ENCODE results near the gene TAF11L5. TPM values are rescaled to one million over a fixed set of nuclear protein-coding genes. Genes with fewer than 3 reads are reported as not detected.
"Not testable (repeated sequence)": the region's sequence is repeated elsewhere in the genome, so short reads cannot be mapped to it uniquely, and the experiment has no call there.

The TAF11L5 gene
- total RNA-seq (not detected), polyA plus RNA-seq (not detected)
- long read RNA-seq, donor 1: 0 reads
- long read RNA-seq, donor 2: 0 reads
- long read RNA-seq, donor 3: 0 reads
- long read RNA-seq, donor 4: 0 reads

DNA sequence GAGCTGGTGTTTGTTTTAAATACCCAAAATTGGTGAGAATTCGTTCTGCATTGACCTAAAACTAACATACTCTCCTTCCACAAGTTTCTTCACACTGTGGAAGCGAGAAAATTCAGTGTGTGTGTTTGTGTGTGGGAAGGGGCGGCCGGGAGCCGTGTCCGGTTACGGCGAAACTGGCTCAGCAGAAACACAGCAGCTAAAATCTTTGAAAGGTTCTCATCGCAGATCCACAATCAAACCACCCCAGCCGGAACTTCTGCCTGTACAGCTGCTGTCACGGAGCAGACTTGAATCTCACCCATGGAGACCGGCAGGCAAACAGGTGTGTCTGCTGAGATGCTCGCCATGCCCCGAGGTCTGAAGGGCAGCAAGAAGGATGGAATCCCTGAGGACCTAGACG is at the start of gene TAF11L5:
Gene TAF11L5 (plus strand): TSS at position 301 of the 400 bp plus-strand sequence.
- DNase-seq; H3K27me3 ChIP-seq (ENCODE audit: control insufficient read depth, insufficient read depth); ATAC-seq; H3K9me3 ChIP-seq (ENCODE audit: control insufficient read depth, low read length); H3K4me3 ChIP-seq (ENCODE audit: low read length); H3K27ac ChIP-seq (ENCODE audit: low read length); H3K4me1 ChIP-seq (ENCODE audit: control insufficient read depth, insufficient read depth, low read length); intact Hi-C loops (cut with DNase I): not testable (repeated sequence)
- no CpG with 5 or more reads among the region's 15 CpGs for WGBS

DNA sequence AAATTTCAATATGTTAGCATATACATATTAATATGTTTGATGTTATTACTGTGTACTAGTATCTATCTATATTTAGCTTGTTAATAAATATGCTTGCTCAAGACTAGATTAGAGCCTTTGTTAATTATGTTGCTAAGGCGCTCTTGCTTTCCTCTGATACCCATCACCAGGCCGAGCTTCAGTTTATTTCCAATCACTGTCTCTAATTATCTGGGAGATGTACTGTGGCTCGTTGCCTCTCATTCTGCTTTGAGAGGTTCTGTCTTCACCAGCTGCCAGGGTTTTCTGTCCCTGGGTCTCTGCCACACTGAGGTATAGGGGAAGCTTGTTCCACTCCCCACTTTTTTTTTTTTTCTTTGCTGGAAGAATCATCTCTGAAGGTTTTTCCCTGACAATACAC is 48.0 kb upstream of the TAF11L5 start:
- H3K27me3 ChIP-seq (ENCODE audit: control insufficient read depth, insufficient read depth): no peaks in the 10 kb centered on the region
- WGBS: 64% methylated on average over 3 of the region's 3 CpGs
- no peak for DNase-seq
- no peak overlapping the region for H3K27ac ChIP-seq (ENCODE audit: low read length)
- H3K9me3 ChIP-seq (ENCODE audit: control insufficient read depth, low read length): peaks cover 1% of the 10 kb centered on the region
- no peaks in the 10 kb centered on the region for H3K4me1 ChIP-seq (ENCODE audit: control insufficient read depth, insufficient read depth, low read length)
- intact Hi-C loops (cut with DNase I): no loop called here
- ATAC-seq: no peak
- no peak overlapping the region for H3K4me3 ChIP-seq (ENCODE audit: low read length)

DNA sequence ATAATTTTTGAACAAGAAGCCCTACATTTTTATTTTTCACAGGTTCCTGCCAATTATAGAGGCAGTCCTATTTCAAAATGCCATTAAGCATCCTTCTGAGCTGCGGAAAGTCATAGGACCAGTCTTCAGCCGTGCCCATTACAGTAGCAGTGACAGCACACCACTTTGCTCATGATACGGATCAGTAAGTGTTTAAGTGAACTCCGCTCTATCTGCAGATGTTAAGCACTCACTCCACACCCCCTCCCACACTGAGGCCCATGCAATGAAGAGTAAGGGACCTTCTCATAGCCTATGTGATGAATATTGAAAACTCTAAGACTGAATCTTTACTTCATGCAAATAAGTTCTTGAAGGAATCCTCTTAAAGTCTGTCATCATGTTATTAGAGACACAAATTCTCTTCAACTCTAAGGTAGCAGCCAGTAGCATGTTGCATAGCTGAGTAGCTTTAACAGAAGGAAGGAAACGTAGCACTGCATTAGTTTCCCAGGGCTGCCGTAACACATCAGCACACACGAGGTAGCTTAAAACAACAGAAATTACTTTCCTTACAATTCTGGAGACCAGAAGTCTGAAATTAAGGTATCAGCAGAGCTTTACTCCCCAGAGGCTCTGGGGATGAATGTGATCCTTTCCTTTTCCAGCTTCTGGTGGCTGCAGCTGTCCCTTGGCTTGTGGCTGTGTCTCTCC is 47.3 kb upstream of the TAF11L5 start:
- no peak overlapping the region for H3K4me3 ChIP-seq (ENCODE audit: low read length)
- 53% methylated on average over 7 of the region's 7 CpGs for WGBS
- intact Hi-C loops (cut with DNase I): no loop called here
- ATAC-seq (no peak), DNase-seq (no peak)
- H3K27ac ChIP-seq (ENCODE audit: low read length): no peak overlapping the region
- peaks cover 1% of the 10 kb centered on the region for H3K9me3 ChIP-seq (ENCODE audit: control insufficient read depth, low read length)
- H3K4me1 ChIP-seq (ENCODE audit: control insufficient read depth, insufficient read depth, low read length): no peaks in the 10 kb centered on the region
- no peaks in the 10 kb centered on the region for H3K27me3 ChIP-seq (ENCODE audit: control insufficient read depth, insufficient read depth)

DNA sequence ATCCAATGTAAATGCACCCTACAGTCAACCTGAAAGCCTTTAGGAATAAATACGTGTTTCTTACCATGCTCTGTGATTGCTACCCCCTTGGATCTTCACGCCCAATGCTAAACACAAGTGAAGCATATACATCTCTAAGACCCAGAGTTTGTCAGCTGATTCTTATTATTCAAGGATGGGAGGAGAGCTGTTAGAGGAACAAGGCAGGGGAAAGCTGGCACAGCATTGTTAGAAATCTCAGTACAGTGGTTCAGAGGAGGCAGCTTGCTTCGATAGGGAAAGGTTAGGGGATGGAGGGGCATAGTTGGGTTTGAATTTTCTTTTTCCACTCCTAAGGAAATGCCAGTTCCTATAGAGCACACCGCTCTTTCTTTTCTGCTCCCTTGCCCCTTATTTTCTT is 43.7 kb upstream of the TAF11L5 start:
- DNase-seq: no peak
- Histone ChIP-seq H3K27me3 (ENCODE audit: control insufficient read depth, insufficient read depth) (no peaks in the 10 kb centered on the region), H3K9me3 (ENCODE audit: control insufficient read depth, low read length) (peaks cover 1% of the 10 kb centered on the region), H3K4me1 (ENCODE audit: control insufficient read depth, insufficient read depth, low read length) (no peaks in the 10 kb centered on the region), H3K27ac (ENCODE audit: low read length) (no peak overlapping the region), H3K4me3 (ENCODE audit: low read length) (no peak overlapping the region)
- WGBS: 64% methylated on average over 4 of the region's 4 CpGs
- ATAC-seq: no peak
- intact Hi-C loops (cut with DNase I): no loop called here

DNA sequence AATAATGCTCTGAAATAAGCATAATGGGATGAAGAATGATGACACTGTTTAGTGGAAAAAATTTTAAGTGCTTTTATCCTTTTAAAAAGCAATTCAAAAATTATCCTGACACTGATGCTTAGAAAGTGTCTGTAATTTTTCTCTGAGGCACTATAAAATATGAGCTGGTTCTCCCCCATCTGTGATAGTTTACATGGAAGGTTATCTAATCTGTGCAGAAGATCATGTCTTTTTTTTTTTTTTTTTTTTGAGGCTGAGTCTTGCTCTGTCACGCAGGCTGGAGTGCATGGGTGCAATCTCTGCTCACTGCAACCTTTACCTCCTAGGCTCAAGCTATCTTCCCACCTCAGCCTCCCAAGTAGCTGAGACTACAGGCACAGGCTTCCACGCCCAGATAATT is 42.2 kb upstream of the TAF11L5 start:
- H3K27me3 ChIP-seq (ENCODE audit: control insufficient read depth, insufficient read depth): no peaks in the 10 kb centered on the region
- DNase-seq (no peak), ATAC-seq (no peak)
- WGBS: 66% methylated on average over 2 of the region's 2 CpGs
- H3K4me1 ChIP-seq (ENCODE audit: control insufficient read depth, insufficient read depth, low read length): no peaks in the 10 kb centered on the region
- intact Hi-C loops (cut with DNase I): no loop called here
- H3K27ac ChIP-seq (ENCODE audit: low read length): no peak overlapping the region
- no peak overlapping the region for H3K4me3 ChIP-seq (ENCODE audit: low read length)
- peaks cover 1% of the 10 kb centered on the region for H3K9me3 ChIP-seq (ENCODE audit: control insufficient read depth, low read length)

DNA sequence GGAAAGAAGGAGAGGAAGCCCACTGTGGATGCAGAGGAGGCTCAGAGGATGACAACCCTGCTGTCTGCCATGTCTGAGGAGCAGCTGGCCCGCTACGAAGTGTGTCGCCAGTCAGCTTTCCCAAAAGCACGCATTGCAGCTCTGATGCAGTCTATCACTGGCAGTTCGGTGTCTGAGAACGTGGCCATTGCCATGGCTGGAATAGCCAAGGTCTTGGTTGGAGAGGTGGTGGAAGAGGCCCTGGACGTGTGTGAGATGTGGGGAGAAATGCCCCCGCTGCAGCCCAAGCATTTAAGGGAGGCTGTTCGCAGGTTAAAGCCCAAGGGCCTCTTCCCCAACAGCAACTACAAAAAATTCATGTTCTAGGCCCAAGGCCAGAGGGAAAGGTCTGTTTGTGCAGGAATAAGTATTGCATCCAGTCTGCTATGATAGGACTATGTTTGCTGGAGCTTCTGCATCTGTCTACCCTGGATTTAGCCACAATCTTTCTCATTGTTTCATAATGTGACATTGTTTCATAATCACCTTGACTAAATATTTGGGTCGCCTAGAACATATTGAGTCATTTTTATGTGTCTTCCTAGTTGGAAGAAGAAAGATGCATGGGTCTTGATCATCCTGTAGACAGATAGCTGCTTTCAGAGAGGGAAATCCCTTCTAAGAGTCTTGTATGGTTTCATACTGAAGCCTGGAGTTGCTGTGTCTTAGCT is 38.4 kb upstream of the TAF11L5 start:
- H3K4me1 ChIP-seq (ENCODE audit: control insufficient read depth, insufficient read depth, low read length); H3K27me3 ChIP-seq (ENCODE audit: control insufficient read depth, insufficient read depth); H3K27ac ChIP-seq (ENCODE audit: low read length); H3K4me3 ChIP-seq (ENCODE audit: low read length); ATAC-seq; DNase-seq; intact Hi-C loops (cut with DNase I); H3K9me3 ChIP-seq (ENCODE audit: control insufficient read depth, low read length): not testable (repeated sequence)
- 82% methylated on average over 10 of the region's 10 CpGs for WGBS

DNA sequence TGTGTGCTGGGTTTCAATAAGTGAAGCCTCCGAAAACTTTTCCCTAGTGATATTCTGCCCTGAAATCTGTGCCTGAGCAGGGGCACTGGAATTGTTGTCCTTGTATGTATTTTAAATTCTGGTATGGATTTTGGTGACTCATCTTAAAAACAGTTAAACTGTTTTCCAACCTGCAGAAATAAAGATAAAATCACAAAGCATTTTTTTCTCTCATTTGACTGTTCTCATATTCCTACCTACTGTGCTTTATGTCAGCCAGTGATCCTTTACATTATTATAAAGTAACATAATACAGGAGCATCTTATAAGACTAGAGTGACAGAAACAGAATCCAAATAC is 37.9 kb upstream of the TAF11L5 start:
- H3K9me3 ChIP-seq (ENCODE audit: control insufficient read depth, low read length): no peaks in the 10 kb centered on the region
- H3K4me3 ChIP-seq (ENCODE audit: low read length): no peak overlapping the region
- WGBS: 91% methylated on average over 1 of the region's 1 CpG
- no peak for DNase-seq
- H3K27me3 ChIP-seq (ENCODE audit: control insufficient read depth, insufficient read depth): no peaks in the 10 kb centered on the region
- intact Hi-C loops (cut with DNase I): no loop called here
- no peak overlapping the region for H3K27ac ChIP-seq (ENCODE audit: low read length)
- no peaks in the 10 kb centered on the region for H3K4me1 ChIP-seq (ENCODE audit: control insufficient read depth, insufficient read depth, low read length)
- no peak for ATAC-seq

DNA sequence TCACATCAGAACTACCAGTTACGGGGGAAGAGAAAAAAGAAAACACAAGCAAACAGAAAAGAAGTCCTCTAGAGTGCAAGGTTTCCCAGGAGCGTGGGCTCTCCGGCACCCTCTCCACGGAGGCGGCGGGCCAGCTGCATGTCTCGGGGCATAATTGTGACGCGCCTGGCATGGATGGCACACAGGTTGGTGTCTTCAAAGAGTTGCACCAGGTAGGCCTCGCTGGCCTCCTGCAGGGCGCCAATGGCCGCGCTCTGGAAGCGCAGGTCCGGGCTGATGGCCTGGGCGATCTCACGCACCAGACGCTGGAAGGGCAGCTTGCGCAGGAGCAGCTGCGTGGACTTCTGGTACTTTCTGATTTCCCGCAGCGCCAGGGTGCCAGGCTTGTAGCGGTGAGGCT is 33.8 kb upstream of the TAF11L5 start:
- not testable (repeated sequence) for H3K4me1 ChIP-seq (ENCODE audit: control insufficient read depth, insufficient read depth, low read length); ATAC-seq
- 97% methylated on average over 23 of the region's 23 CpGs for WGBS

DNA sequence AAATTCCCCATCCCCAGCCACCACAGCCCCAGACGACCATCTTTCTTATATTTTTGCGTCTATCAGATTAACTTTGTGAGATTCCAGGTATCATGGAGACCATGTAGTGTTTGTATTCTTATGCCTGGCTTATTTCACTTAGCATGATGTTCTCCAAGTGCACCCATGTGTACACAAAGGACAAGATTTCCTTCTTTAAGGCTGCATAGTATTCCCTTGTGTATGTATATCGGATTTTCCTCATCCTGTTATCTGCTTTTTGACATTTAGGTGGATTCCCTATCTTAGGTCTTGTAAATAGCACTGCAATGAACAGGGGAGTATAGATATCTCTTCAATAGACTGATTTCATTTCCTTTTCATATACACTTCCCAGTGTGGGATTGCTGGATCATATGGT is 32.3 kb upstream of the TAF11L5 start:
- no peak for ATAC-seq
- intact Hi-C loops (cut with DNase I): no loop called here
- Histone ChIP-seq H3K4me3 (ENCODE audit: low read length) (no peak overlapping the region), H3K4me1 (ENCODE audit: control insufficient read depth, insufficient read depth, low read length) (no peaks in the 10 kb centered on the region), H3K27ac (ENCODE audit: low read length) (no peak overlapping the region), H3K9me3 (ENCODE audit: control insufficient read depth, low read length) (peaks cover 2% of the 10 kb centered on the region), H3K27me3 (ENCODE audit: control insufficient read depth, insufficient read depth) (no peaks in the 10 kb centered on the region)
- DNase-seq: no peak
- WGBS: 85% methylated on average over 3 of the region's 3 CpGs

More for the DNA sequence above, 33.8 kb upstream of the TAF11L5 start:
- H3K4me3 ChIP-seq (ENCODE audit: low read length); intact Hi-C loops (cut with DNase I); H3K27ac ChIP-seq (ENCODE audit: low read length); H3K27me3 ChIP-seq (ENCODE audit: control insufficient read depth, insufficient read depth); DNase-seq; H3K9me3 ChIP-seq (ENCODE audit: control insufficient read depth, low read length): not testable (repeated sequence)

DNA sequence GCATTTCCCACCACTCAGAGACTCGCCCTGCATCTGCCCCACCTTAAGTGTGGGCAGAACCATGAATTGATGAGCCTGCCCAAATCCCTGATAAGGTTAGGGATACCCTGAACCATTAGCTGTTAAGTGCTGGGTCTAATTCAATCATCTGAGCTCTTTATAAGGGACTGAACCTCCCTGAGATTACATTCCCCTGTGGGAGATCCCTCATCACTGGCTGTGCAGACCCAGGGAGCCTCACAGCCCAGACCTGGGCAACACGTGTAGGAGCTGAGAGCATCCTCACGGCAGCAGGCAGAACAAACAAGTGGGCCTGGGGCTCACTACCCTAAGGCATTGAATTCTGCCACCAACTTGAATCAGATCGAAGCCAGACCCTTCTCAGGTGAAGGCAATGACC is 27.6 kb upstream of the TAF11L5 start:
- H3K4me1 ChIP-seq (ENCODE audit: control insufficient read depth, insufficient read depth, low read length): no peaks in the 10 kb centered on the region
- peaks cover 4% of the 10 kb centered on the region for H3K9me3 ChIP-seq (ENCODE audit: control insufficient read depth, low read length)
- no peak overlapping the region for H3K4me3 ChIP-seq (ENCODE audit: low read length)
- H3K27me3 ChIP-seq (ENCODE audit: control insufficient read depth, insufficient read depth): no peaks in the 10 kb centered on the region
- 50% methylated on average over 4 of the region's 4 CpGs for WGBS
- no peak overlapping the region for H3K27ac ChIP-seq (ENCODE audit: low read length)
- ATAC-seq (no peak), DNase-seq (no peak)
- intact Hi-C loops (cut with DNase I): no loop called here

DNA sequence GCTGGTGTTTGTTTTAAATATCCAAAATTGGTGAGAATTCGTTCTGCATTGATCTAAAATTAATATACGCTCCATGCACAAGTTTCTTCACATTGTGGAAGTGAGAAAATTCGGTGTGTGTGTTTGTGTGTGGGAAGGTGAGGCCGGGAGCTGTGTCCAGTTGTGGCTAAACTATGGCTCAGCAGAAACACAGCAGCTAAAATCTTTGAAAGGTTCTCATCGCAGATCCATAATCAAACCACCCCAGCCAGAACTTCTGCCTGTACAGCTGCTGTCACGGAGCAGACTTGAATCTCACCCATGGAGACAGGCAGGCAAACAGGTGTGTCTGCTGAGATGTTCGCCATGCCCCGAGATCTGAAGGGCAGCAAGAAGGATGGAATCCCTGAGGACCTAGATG is 27.1 kb upstream of the TAF11L5 start, which contains the start of gene TAF11L2:
Gene TAF11L2 (plus strand): TSS at position 301 of the 400 bp plus-strand sequence.
- DNase-seq; intact Hi-C loops (cut with DNase I); H3K9me3 ChIP-seq (ENCODE audit: control insufficient read depth, low read length); ATAC-seq; H3K27ac ChIP-seq (ENCODE audit: low read length); H3K27me3 ChIP-seq (ENCODE audit: control insufficient read depth, insufficient read depth); H3K4me1 ChIP-seq (ENCODE audit: control insufficient read depth, insufficient read depth, low read length); H3K4me3 ChIP-seq (ENCODE audit: low read length): not testable (repeated sequence)
- 82% methylated on average over 8 of the region's 8 CpGs for WGBS
